Lung (tissue), 12 donors: ENCODE data around the gene HCN3. TPM values are rescaled to one million over a fixed set of nuclear protein-coding genes. Genes with fewer than 3 reads are reported as not detected.

ENCODE experiments used
- ATAC-seq: fragments of 200-7000 bp; cut with Tn5 transposase; one replicate; pipeline ENCODE4 v1.9.1; 2020; ENCODE audit warnings: moderate number of reproducible peaks; ENCODE audit not compliant: insufficient read depth, low FRiP score
- DNase-seq, 3 donors: peaks; one replicate each; pipeline ENCODE4 v3.0.0-alpha.2; 2013 to 2017
- H3K27ac ChIP-seq, 2 donors: one replicate each; pipeline ENCODE4 v1.5.1; 2013; ENCODE audit warnings: mild to moderate bottlenecking in 2 of 2, moderate library complexity in 2 of 2, control low read depth in 1 of 2, inconsistent platforms in 1 of 2, low read depth in 1 of 2, low read length in 1 of 2
- H3K27me3 ChIP-seq, 3 donors: one replicate each; pipeline ENCODE4 v1.5.1; 2013; ENCODE audit warnings: low read length in 2 of 3; ENCODE audit not compliant: control insufficient read depth in 3 of 3, insufficient read depth in 3 of 3
- H3K36me3 ChIP-seq, 4 donors: one replicate each; pipeline ENCODE4 v1.5.1; 2013; ENCODE audit warnings: low read length in 4 of 4, mild to moderate bottlenecking in 1 of 4, moderate library complexity in 1 of 4; ENCODE audit not compliant: control insufficient read depth in 4 of 4, insufficient read depth in 4 of 4
- H3K4me1 ChIP-seq, 5 donors: one replicate each; pipeline ENCODE4 v1.5.1; 2013; ENCODE audit warnings: low read length in 5 of 5, mild to moderate bottlenecking in 2 of 5, moderate library complexity in 1 of 5; ENCODE audit not compliant: control insufficient read depth in 5 of 5, insufficient read depth in 5 of 5
- H3K4me3 ChIP-seq: one replicate; pipeline ENCODE4 v1.5.1; 2013; ENCODE audit warnings: mild to moderate bottlenecking, control low read depth, moderate library complexity
- H3K9ac ChIP-seq, 2 donors: one replicate each; pipeline ENCODE4 v1.5.1; 2013; ENCODE audit warnings: low read length in 2 of 2, control low read depth in 1 of 2; ENCODE audit not compliant: insufficient read depth in 1 of 2
- H3K9me3 ChIP-seq, 4 donors: one replicate each; pipeline ENCODE4 v1.5.1; 2013; ENCODE audit warnings: low read length in 3 of 4, mild to moderate bottlenecking in 1 of 4, moderate library complexity in 1 of 4; ENCODE audit not compliant: control insufficient read depth in 4 of 4, insufficient read depth in 3 of 4
- CTCF ChIP-seq: IDR thresholded peaks from 2 replicates; pipeline ENCODE4 v1.5.1; 2012; ENCODE audit warnings: mild to moderate bottlenecking; ENCODE audit errors: control extremely low read depth, extremely low read depth
- WGBS, 2 donors: extraction: QIAGEN DNeasy Blood & Tissue Kit; methylation state at CpG; one replicate each; pipeline ENCODE4 v1.1.7; 2013; 5-methylcytosine and 5-hydroxymethylcytosine counted together
- polyA plus RNA-seq, 2 donors: library from polyadenylated mRNA; stranded (reverse); fragments of 200-250 nt; gene quantifications; one replicate each; pipeline ENCODE4 v1.2.1, GENCODE V29; 2013
- total RNA-seq, 2 donors: library from RNA; depleted of rRNA in 1 of 2; stranded (reverse); fragments of >200 nt in 1 of 2; gene quantifications; one replicate each; pipeline ENCODE4 v1.2.1, GENCODE V29; 2014 to 2021
- donor health status: control.
- donor health status: control.
- donor health status: Bipolar disorder and iron deficiency.
- donor health status: healthy.
- donor health status: DM: yes; HTN: yes; CAD: no.

HCN3 gene
- total and polyA plus RNA-seq, 4 donors = 1.0 to 4.7 (median 2.2) TPM

GRCh38 chr1:155251566-155251965, 25.7 kb upstream of the HCN3 start:
- WGBS, 2 donors = 93 to 95% methylated on average over 7 of the region's 7 CpGs
- ATAC-seq (no peak), DNase-seq (no peak)
- Histone ChIP-seq H3K9me3 (no peaks in the 10 kb centered on the region), H3K9ac (no peak overlapping the region), H3K27ac (no peak overlapping the region), H3K36me3 (peaks cover 0 to 16% (median 8%) of the 10 kb centered on the region in 4 donors), H3K4me1 (peaks cover 0 to 32% (median 10%) of the 10 kb centered on the region in 5 donors), H3K4me3 (no peak overlapping the region), H3K27me3 (no peaks in the 10 kb centered on the region)
- TF ChIP-seq CTCF = no peak

GRCh38 chr1:155253208-155253607, 24.1 kb upstream of the HCN3 start:
- TF ChIP-seq CTCF = no peak
- WGBS, 2 donors = 88 to 89% methylated on average over 5 of the region's 5 CpGs
- Histone ChIP-seq H3K9me3 (no peaks in the 10 kb centered on the region), H3K36me3 (peaks cover 0 to 12% (median 9%) of the 10 kb centered on the region in 4 donors), H3K27me3 (no peaks in the 10 kb centered on the region), H3K9ac (no peak overlapping the region), H3K4me3 (no peak overlapping the region), H3K4me1 (peaks cover 0 to 32% (median 11%) of the 10 kb centered on the region in 5 donors), H3K27ac (no peak overlapping the region)
- no peak for DNase-seq
- no peak for ATAC-seq

GRCh38 chr1:155253797-155254196, 23.5 kb upstream of the HCN3 start:
- H3K36me3 ChIP-seq = peaks cover 0 to 13% (median 9%) of the 10 kb centered on the region in 4 donors
- H3K27me3 ChIP-seq = no peaks in the 10 kb centered on the region
- 59 to 82% methylated on average over 5 of the region's 5 CpGs for WGBS, 2 donors
- ATAC-seq (no peak), DNase-seq (no peak)
- H3K27ac ChIP-seq = no peak overlapping the region
- TF ChIP-seq CTCF = no peak
- H3K9ac ChIP-seq = no peak overlapping the region
- H3K4me3 ChIP-seq = no peak overlapping the region
- no peaks in the 10 kb centered on the region for H3K9me3 ChIP-seq
- peaks cover 0 to 32% (median 11%) of the 10 kb centered on the region in 5 donors for H3K4me1 ChIP-seq

- WGBS, 2 donors = 43 to 51% methylated on average over 12 of the region's 12 CpGs
- DNase-seq = no peak
- H3K36me3 ChIP-seq = peaks cover 0 to 12% (median 9%) of the 10 kb centered on the region in 4 donors
Measured at GRCh38 chr1:155254228-155254713, 23.0 kb upstream of the HCN3 start.

More at GRCh38 chr1:155254228-155254713, 23.0 kb upstream of the HCN3 start:
- H3K27me3 ChIP-seq = no peaks in the 10 kb centered on the region
- H3K27ac ChIP-seq = peak overlapping the region in 1 of 2 donors; percentile 0
- TF ChIP-seq CTCF = no peak
- peak overlapping the region; percentile 60 for H3K4me3 ChIP-seq
- ATAC-seq = no peak
- no peak overlapping the region for H3K9ac ChIP-seq
- peaks cover 0 to 32% (median 11%) of the 10 kb centered on the region in 5 donors for H3K4me1 ChIP-seq
- no peaks in the 10 kb centered on the region for H3K9me3 ChIP-seq
